GM23338 (cell line): ENCODE data around the gene MYO1F. TPM values are rescaled to one million over a fixed set of nuclear protein-coding genes. Genes with fewer than 3 reads are reported as not detected.
A peak's percentile ranks its signal among the peaks of the same experiment; 100 is the strongest.

Experiments used
- ATAC-seq: fragments of 200-7000 bp; cut with Tn5 transposase; 3 replicates; pipeline ENCODE4 v1.9.1; 2020
- DNase-seq: peaks from one replicate; pipeline ENCODE4 v3.0.0-alpha.2; 2015; ENCODE audit warnings: low spot score
- H2AFZ ChIP-seq: fragments of 200-600 bp; sonication (generic); 2 replicates; pipeline ENCODE4 v1.8.0; 2016; ENCODE audit warnings: antibody characterized with exemption, mild to moderate bottlenecking, moderate library complexity
- H3F3A ChIP-seq: fragments of 200-600 bp; sonication (generic); replicated peaks from 2 replicates; pipeline ENCODE4 v1.8.0; 2017; ENCODE audit warnings: antibody characterized with exemption, mixed run types, low read depth
- H3K27ac ChIP-seq: fragments of 200-600 bp; sonication (generic); 2 replicates; pipeline ENCODE4 v1.6.1; 2016; ENCODE audit warnings: low read depth
- H3K27me3 ChIP-seq: fragments of 200-600 bp; sonication (generic); 2 replicates; pipeline ENCODE4 v1.8.0; 2016; ENCODE audit warnings: mild to moderate bottlenecking, mixed run types, moderate library complexity; ENCODE audit not compliant: insufficient read depth
- H3K36me3 ChIP-seq: fragments of 200-600 bp; sonication (generic); 2 replicates; pipeline ENCODE4 v1.8.0; 2016; ENCODE audit warnings: mild to moderate bottlenecking; ENCODE audit not compliant: insufficient read depth
- H3K4me1 ChIP-seq: fragments of 200-600 bp; sonication (generic); 2 replicates; pipeline ENCODE4 v1.8.0; 2016; ENCODE audit warnings: mild to moderate bottlenecking, moderate library complexity; ENCODE audit not compliant: insufficient read depth
- H3K4me2 ChIP-seq: fragments of 200-600 bp; sonication (generic); 2 replicates; pipeline ENCODE4 v1.7.1; 2017; ENCODE audit warnings: mixed run types
- H3K4me3 ChIP-seq: fragments of 200-600 bp; sonication (generic); 2 replicates; pipeline ENCODE4 v1.6.1; 2016; ENCODE audit warnings: mixed run types
- H3K79me2 ChIP-seq: fragments of 200-600 bp; sonication (generic); replicated peaks from 2 replicates; pipeline ENCODE4 v1.8.0; 2017; ENCODE audit warnings: mild to moderate bottlenecking; ENCODE audit not compliant: insufficient read depth
- H3K9me2 ChIP-seq: fragments of 200-600 bp; sonication (generic); 2 replicates; pipeline ENCODE4 v1.8.0; 2017; ENCODE audit not compliant: insufficient read depth
- H4K20me1 ChIP-seq: fragments of 200-600 bp; sonication (generic); replicated peaks from 2 replicates; pipeline ENCODE4 v1.8.0; 2017; ENCODE audit warnings: mild to moderate bottlenecking; ENCODE audit not compliant: insufficient read depth
- H3K27ac Mint-ChIP-seq: 2 replicates; pipeline ENCODE4 v1.8.0; 2020; ENCODE audit warnings: inconsistent platforms, mild to moderate bottlenecking, moderate library complexity, mixed read lengths
- H3K27me3 Mint-ChIP-seq: 3 replicates; pipeline ENCODE4 v1.8.0; 2022; ENCODE audit warnings: low read depth, mild to moderate bottlenecking, moderate library complexity, mixed read lengths, inconsistent platforms; ENCODE audit not compliant: insufficient read depth, poor library complexity
- H3K36me3 Mint-ChIP-seq: 3 replicates; pipeline ENCODE4 v1.8.0; 2021; ENCODE audit warnings: low read depth, mild to moderate bottlenecking, inconsistent platforms, moderate library complexity, mixed read lengths
- H3K4me1 Mint-ChIP-seq: 3 replicates; pipeline ENCODE4 v1.8.0; 2020; ENCODE audit warnings: mild to moderate bottlenecking, inconsistent platforms, mixed read lengths
- H3K4me3 Mint-ChIP-seq: 3 replicates; pipeline ENCODE4 v1.8.0; 2021; ENCODE audit warnings: moderate library complexity, mild to moderate bottlenecking, inconsistent platforms, mixed read lengths
- H3K9me3 Mint-ChIP-seq: 3 replicates; pipeline ENCODE4 v1.8.0; 2020; ENCODE audit warnings: moderate library complexity, mild to moderate bottlenecking, inconsistent platforms, mixed read lengths
- CREB1 ChIP-seq: fragments of 250-450 bp; sonication (Bioruptor Pico); IDR thresholded peaks from 2 replicates; pipeline ENCODE4 v1.5.0; 2020; ENCODE audit warnings: low read depth, mild to moderate bottlenecking, moderate library complexity
- EZH2 ChIP-seq: fragments of 200-600 bp; sonication (generic); IDR thresholded peaks from one replicate; pipeline ENCODE4 v1.8.0; 2017; ENCODE audit warnings: antibody characterized with exemption, mild to moderate bottlenecking, low read depth; ENCODE audit not compliant: unreplicated experiment
- EZH2phosphoT487 ChIP-seq: fragments of 200-600 bp; sonication (generic); IDR thresholded peaks from one replicate; pipeline ENCODE4 v1.8.1; 2018; ENCODE audit warnings: antibody characterized with exemption; ENCODE audit not compliant: unreplicated experiment
- NANOG ChIP-seq: IDR thresholded peaks from 2 replicates; pipeline ENCODE4 v1.6.1; 2016; ENCODE audit warnings: antibody characterized with exemption, borderline replicate concordance
- POLR2AphosphoS5 ChIP-seq: IDR thresholded peaks from 2 replicates; pipeline ENCODE4 v1.6.1; 2016; ENCODE audit warnings: antibody characterized with exemption, low read depth
- ZNF114 ChIP-seq: fragments of 250-450 bp; sonication (Bioruptor Pico); IDR thresholded peaks from 2 replicates; pipeline ENCODE4 v1.5.0; 2020; ENCODE audit warnings: mild to moderate bottlenecking, moderate library complexity
- ZNF462 ChIP-seq: fragments of 250-450 bp; sonication (Bioruptor Pico); IDR thresholded peaks from 2 replicates; pipeline ENCODE4 v1.5.0; 2020; ENCODE audit warnings: mild to moderate bottlenecking, moderate library complexity
- polyA plus RNA-seq: library from polyadenylated mRNA; unstranded; fragments of >200 nt; fragmentation: Nextera tagmentation; extraction: Ambion mirVana; gene quantifications from 2 replicates; pipeline ENCODE4 v1.2.1, GENCODE V29; 2016
- total RNA-seq: library from RNA; depleted of rRNA; stranded (reverse); fragments of >200 nt; shearing (Covaris generic); gene quantifications from 2 replicates; pipeline ENCODE4 v1.2.3, GENCODE V29; 2014

MYO1F gene
- total and polyA plus RNA-seq, 2 experiments from 2014 or later, result 3.9 to 5.7 TPM

- Mint-ChIP-seq H3K4me1 (peaks cover 27% of the 10 kb centered on the region), H3K27ac (no peak overlapping the region), H3K9me3 (no peaks in the 10 kb centered on the region), H3K36me3 (no peaks in the 10 kb centered on the region), H3K4me3 (no peak overlapping the region; the same call in 2 of the 3 replicates), H3K27me3 (peaks cover 20% of the 10 kb centered on the region)
- H3K27me3 ChIP-seq, result no peaks in the 10 kb centered on the region
- no peaks in the 10 kb centered on the region for H3K36me3 ChIP-seq
- peak overlapping the region; percentile 66 for H3K4me2 ChIP-seq
- peak overlapping the region; percentile 19; the same call in 1 of the 2 replicates for H3K27ac ChIP-seq
- H4K20me1 ChIP-seq, result no peaks in the 10 kb centered on the region
- ATAC-seq (no peak), DNase-seq (no peak)
- H3K9me2 ChIP-seq, result 0 out of 2 replicates have a peak, but pooled peaks cover 3% of the 10 kb centered on the region
- H3K4me1 ChIP-seq, result peaks cover 25% of the 10 kb centered on the region
- no peak overlapping the region for H2AFZ ChIP-seq
- TF ChIP-seq ZNF462 (CRISPR knock-in tag), result no peak
- no peak for TF ChIP-seq NANOG
- TF ChIP-seq EZH2, result no peak
- no peak for TF ChIP-seq EZH2phosphoT487
- TF ChIP-seq ZNF114 (CRISPR knock-in tag), result no peak
- no peak for TF ChIP-seq POLR2AphosphoS5
- no peak for TF ChIP-seq CREB1
- H3K79me2 ChIP-seq, result no peaks in the 10 kb centered on the region
- H3K4me3 ChIP-seq, result peak overlapping the region; percentile 27; the same call in 1 of the 2 replicates
- peaks cover 11% of the 10 kb centered on the region; the same call in 1 of the 2 replicates for H3F3A ChIP-seq
Observed at GRCh38 chr19:8576273-8576993, 809 bp downstream of the MYO1F start.
